Measurements from ENCODE around the gene SLC25A26.

SLC25A26 gene

DNA sequence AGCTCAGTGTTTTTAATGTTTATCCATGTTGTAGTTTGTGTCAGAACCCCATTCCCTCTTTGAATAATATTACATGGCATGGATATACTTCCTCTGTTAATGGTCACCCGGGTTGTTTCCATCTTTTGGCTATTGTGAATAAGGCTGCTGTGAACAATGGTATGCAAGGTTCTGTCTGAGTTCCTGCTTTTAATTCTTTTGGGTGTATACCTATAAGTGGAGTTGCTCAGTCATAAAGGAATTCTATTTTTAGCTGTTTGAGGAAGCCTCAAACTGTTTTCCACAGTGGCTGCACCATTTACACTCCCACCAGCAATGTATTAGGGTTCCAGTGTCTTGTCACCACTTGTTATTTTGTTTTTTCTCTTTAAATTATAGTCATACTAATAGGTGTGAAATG, 99.6 kb downstream of the SLC25A26 start:
- no peak for DNase-seq (ENCODE audit: low read depth in 2 of 2)

DNA sequence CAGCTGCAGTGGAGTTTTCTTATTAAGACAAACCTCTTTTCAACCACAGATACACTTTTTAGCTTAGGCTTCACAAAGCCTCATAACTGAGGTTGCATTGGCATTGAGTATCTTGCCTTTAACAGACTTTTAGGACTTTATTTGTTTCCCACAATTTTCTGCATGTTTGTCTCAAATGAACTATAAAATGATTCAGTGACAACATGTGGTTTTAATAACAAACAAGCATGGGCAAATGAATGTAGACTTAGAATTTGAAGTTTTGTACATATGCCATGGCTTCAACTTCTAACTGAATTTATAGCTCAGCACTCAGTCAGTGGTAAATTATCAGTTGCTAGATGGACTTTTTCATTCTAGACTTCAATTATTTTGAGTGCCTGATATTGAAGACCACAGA, 101.6 kb downstream of the SLC25A26 start:
- no peak for DNase-seq (ENCODE audit: low read depth in 2 of 2)

DNA sequence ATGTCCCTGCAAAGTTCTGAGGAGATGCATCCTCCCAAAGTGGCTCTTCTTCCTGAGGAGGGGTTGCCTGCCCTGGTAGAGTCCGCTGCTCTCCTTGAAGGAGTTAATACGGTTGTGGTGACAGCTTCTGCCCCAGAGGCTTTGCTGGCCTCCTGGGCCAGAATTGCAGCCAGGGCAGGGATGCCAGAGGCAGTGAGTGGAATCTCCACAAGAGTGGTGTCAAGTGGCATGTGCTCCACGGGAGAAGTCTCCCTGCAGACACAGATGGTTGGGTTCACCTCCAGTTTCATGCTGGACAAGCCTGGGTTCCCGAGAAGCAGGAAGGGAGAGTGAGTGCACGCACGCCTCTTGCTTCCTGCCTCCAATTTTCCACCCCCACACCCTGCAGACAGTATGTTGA, 105.5 kb downstream of the SLC25A26 start:
- no peak for DNase-seq (ENCODE audit: low read depth in 2 of 2)

DNA sequence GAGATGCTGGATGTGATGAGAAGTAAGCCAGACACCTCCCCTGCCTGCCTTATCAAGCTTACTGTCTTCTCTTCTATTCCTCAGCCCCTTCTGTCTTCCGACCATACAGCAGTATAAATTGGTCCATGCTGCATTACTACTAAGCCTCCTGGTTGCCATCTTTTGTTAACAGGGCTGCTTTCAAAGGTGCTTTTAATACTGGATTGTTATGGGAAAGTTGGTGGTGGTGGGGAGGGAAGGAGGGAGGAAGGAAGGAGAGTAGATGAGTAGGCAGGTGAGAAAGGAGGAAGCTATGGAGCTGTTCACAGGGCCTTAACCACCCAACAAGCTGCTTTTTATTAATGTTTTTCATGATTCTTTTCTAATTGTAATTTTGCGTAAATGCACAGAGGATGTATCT, 114.9 kb downstream of the SLC25A26 start:
- no peak for DNase-seq (ENCODE audit: low read depth in 2 of 2)

DNA sequence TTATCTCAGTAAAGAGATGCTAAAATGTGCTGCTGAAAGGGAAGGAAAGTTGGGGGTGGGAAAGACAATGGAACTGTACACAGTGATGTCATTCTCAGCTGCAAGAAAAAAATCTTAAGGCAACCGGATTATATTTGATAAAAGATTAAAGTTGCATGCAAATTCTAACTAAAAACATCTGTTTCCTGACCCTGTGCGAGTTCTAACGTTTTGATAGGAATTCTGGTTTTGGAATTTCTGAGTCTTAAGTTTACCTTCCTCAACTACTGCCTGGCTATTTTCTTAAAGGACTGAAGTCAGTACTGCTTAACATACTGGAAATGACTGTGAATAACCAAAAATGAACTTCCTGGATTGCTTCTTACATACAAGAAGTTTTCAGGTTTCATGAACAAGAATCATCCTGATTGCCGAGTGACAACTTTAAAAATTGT, 115.5 kb downstream of the SLC25A26 start:
- no peak for DNase-seq (ENCODE audit: low read depth in 2 of 2)

DNA sequence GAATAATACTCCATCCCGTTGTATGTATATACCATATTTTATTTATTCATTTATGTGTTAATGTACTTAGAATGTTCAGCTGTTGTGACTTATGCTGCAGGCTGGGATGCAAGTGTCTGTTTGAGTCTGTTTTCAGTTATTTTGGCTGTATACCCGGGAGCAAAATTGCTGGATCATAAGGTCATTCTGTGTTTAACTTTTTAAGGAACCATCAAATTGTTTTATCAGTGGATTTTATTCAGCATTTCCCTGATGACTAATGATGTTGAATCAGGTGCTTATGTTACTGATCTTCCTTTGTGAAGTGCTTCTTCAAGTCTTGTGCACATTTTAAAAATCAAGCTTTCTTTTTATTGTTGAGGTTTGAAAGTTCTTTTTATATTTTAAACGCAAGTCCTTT, 118.1 kb downstream of the SLC25A26 start:
- no peak for DNase-seq (ENCODE audit: low read depth in 2 of 2)

DNA sequence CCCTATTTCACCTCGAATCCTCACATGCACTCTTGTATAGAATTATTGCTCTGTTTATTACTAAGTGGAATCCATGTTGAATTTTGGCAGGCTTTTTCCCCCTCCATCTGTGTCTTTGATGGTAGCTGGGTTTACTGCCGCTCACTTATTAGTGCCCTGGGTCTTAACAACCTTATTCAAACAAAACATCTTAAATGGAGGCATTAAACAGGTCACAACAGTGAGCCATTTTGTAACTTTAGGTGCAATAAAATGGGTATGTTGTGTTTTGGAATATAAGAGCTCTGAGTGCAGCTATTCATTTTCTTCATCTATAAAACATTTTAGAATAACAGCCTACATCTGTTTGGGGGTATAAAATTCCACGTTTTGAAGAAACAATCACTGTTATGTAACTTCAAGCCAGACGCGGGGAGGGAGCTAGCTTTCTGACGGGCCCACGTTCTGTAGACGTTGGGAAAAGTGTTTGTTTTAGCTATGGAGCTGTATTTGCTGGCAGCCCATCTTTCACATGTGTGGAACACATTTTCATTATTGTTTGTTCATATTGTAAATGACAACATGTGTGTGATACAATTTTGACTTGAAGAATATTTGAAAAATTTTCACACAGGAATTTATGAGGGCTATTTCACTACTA, 122.0 kb downstream of the SLC25A26 start:
- no peak for DNase-seq (ENCODE audit: low read depth in 2 of 2)

DNA sequence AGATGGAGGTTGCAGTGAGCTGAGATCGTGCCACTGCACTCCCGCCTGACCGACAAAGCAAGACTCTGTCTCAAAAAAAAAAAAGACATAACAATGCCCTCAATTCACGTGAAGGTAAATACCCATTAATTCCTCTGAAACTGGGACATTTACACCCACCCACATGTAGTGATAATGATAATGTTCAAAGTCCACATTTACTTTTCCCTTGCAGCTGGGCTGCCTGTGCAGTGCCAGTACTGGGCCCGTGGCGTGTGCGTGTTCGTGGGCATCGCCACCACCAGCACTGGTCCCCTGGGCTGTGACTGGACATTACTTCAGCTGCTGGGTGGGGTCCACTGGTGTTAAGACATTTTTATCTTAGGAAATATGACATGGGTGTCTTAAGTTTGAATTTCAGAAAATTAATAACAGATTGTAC, 123.6 kb downstream of the SLC25A26 start:
- no peak for DNase-seq (ENCODE audit: low read depth in 2 of 2)

DNA sequence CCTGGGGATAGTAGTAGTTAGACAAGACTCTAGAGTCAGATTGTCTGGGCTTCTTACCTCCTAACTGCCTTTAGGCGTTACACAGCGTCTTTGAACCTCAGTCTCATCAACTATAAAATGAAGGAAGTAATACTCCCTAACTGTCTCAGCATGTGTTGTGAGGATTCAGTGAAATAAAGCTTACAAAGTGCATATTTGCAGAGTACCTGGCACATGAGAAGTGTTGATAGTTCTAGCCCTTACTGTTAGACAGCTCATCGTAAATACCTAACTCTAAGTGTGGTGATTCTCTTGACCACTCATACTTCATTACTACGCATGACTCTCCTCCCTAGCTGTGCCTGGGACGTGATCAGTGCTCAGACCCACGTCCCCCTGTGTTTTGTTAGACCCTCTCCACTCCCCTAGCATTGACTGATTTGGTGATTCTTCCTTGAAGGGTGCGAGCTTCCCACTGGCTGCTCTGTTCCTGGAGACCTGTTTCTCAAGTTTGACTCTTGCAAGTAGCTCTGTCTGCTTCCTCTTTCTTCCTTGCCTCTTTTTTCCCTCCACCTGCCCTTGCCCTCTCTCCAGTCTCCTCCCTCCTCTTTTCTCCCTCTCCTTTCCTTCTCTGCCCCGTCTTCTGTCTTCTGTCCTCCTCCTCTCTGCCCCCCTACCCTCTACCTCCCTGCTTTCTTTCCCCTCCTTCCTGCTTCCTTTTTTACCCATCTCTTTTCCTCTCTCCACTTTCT, 124.2 kb downstream of the SLC25A26 start:
- no peak for DNase-seq (ENCODE audit: low read depth in 2 of 2)

DNA sequence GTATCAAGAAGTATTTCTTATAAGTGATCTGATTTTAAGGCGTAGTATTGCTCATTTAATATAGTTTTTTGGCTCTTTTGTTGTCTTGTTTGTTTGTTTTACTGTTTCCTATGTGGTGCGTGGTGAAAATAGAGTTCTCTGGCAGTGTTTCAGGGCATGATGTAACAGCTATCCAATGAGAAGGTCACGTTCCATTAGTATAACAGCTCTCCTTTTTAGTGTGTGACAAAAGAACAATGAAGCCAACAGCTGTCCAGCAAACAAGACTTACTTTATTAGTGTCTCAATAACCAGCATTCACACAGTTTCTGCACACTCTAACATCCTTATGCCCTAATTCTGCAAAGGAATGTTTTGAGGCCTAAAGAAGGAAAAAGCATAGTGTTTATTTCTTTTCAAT, 127.9 kb downstream of the SLC25A26 start:
- no peak for DNase-seq (ENCODE audit: low read depth in 2 of 2)

DNA sequence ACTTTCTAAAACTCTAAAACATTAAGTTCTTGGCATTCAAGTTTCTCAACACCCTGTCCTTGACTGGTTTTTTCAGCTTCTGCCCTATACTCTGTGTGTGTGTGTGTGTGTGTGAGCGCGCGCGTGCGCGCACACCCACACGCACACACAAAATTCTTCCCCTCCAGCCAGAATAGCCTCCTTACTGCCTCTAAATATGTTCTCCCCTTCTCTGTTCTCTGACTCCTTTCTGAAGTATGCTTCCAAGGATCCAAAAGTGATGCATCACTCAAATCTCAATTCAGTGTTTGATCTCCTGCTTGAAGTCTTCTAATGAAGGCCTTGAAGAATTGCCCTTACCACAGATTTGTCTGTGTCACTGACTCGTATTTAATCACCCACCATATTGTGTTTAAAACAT, 129.8 kb downstream of the SLC25A26 start:
- no peak for DNase-seq (ENCODE audit: low read depth in 2 of 2)

DNA sequence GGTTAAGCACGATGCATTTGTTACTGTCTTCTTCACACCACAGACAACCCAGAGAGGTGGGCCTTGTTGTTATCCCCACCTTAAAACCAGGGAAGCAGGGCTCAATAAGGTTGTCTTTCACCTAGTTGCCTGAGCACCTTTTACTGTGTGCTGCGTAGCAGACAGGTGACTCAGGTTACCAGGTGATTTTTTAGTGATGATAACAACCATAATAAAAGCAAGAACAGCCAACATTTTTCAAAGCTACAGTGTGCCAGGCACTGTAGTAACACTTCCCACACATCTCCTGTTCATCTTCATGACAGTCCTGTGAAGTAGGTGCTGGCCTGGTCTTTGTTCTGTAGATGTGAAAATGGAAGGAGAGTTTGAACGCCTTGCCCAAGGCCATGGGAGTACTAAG, 132.2 kb downstream of the SLC25A26 start:
- no peak for DNase-seq (ENCODE audit: low read depth in 2 of 2)

DNA sequence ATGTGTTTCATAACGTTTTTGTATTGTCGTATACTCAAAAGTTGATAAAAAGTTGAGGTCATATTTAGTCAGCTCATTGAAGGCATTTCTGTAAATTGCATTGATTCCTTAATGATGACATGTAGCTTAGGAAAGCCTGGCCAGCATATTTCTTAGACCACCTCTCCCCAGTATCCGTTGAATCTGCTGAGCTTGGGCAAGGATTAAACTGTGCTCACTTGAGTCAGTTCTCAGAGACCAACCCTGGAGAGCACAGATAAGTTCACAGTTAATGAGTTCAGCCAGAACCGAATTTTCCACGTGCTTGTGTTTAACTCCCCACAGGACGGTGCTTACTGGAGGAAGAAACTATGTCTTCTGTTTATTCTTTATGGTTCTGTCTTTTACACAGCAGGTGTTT, 132.7 kb downstream of the SLC25A26 start:
- no peak for DNase-seq (ENCODE audit: low read depth in 2 of 2)

DNA sequence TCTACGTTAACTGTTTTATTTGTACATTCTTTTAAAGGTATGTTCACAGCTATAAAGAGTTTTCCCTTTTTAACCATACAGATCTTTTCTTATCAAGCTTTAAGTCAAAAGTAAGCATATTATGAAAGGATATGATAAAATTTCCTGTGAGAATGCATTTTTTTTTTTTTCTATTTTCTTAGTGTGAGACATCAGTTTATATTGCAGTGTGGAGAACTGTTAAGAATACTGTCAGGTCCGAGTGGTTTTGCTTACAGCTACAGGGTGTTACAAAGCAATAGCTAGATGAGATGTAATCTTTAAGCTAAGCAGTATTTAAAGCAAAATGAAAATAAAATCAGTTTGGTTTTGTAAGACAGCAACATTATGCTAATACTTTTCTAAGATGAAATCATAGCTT, 133.2 kb downstream of the SLC25A26 start:
- DNase-seq (ENCODE audit: low read depth in 2 of 2), result no peak

DNA sequence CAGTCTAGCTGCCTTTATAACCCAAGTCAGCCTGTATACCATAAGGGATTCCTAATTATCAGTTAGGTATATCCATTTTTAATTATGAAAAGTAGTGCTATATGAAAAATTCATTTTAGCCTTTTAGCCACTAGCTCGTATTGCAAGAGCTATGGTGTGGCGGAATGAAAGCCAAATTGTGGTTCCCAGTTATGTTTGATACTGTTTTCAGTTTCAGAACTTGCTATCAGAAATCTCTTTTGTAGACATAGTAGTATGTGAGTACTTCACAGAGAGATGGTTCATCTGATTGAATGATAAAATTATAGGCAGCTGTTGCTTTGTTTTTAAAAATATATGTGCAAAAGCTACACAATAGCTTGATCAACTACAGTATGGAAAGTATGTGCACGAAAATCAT, 134.6 kb downstream of the SLC25A26 start:
- DNase-seq (ENCODE audit: low read depth in 2 of 2), result no peak

DNA sequence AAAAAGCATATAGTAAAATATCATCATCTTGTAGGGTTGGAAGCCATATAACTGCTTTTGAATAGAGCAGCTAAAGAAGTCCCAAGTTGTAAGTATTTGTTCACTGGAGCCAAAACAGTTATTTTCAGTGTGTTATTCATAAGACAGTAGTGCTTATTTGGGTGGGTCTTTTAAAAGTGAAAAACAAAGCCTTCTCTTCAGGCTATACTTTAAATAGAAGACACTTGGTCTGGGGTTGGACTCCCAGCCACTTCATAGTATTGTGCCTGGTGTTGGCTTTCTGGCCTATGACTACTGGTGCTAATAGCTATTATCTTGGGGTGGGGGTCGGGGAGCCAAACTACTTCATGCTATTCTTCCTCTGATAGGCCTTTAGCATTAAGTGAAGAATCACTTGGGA, 135.2 kb downstream of the SLC25A26 start:
- DNase-seq (ENCODE audit: low read depth in 2 of 2), result no peak

DNA sequence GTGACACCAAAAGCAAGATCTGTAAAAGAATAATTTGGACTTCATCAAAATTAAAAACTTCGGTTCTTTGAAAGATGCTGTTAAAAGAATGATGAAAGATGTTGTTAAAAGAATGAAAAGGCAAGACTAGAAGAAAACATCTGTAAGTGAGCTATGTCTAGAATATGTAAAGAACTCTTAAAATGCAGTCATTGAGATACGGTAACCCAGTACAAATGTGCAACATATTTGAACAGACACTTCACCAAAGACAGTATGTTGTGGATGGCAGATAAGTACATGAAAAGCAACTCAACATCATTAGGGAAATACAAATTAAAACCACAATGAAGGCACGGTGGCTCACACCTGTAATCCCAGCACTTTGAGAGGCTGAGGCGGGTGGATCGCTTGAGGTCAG, 140.6 kb downstream of the SLC25A26 start:
- no peak for DNase-seq (ENCODE audit: low read depth in 2 of 2)

DNA sequence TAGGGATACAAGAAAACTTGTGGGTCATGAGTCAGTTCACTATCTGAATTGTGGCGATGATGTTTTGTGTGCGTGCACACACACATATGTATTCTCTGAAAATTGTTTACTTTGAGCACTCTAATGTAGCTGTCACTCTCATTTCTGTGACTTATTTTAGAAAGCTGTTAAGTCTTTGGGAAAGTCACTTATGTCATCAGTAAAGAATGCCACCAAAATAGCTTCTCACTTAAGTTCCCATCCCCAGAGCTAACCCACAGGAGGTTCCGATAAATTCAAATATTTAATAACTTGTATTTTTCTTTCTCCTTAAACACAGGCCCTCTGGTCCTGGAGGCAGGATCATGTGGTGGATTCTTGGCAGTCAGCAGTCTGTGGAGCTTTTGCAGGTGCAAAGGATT, 141.7 kb downstream of the SLC25A26 start:
- DNase-seq (ENCODE audit: low read depth in 2 of 2), result no peak

DNA sequence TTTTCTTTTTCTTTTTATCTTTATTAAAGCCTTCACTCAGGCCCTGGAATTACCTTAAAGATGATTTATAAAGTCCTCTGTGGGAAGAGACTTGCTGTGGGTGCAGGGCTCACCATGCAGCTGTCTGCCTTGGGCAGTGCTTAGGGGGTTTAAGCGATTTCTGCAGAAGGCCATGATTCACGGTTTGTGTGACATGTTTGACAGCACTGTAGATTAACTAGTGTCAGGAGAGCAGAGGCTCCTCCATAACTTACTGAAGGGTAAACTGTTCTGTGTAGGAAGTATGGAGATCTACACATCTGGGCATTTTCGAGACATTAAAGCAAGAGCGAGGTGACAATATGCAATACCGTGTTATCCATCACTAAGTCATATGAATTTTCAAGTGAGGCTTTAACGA, 142.3 kb downstream of the SLC25A26 start:
- no peak for DNase-seq (ENCODE audit: low read depth in 2 of 2)

DNA sequence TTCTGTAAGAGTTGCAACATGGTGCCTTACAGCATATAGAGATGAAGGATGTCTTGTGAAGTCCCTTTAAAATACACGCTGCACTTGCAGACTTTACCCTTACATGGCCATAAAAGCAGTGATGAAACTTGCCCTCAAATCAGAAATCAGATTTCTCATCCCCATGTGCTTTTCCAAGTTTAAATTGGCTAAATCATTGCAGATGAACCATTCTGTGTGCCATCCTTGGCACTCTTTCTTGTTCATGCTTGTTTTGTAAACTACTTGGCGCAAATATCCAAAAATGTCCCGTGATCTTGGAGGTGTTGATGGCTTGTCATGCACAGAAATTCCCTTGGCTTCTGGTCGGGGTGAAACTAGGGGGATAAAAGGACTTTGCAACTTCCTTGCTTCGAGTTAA, 144.3 kb downstream of the SLC25A26 start:
- DNase-seq (ENCODE audit: low read depth in 2 of 2), result no peak

DNA sequence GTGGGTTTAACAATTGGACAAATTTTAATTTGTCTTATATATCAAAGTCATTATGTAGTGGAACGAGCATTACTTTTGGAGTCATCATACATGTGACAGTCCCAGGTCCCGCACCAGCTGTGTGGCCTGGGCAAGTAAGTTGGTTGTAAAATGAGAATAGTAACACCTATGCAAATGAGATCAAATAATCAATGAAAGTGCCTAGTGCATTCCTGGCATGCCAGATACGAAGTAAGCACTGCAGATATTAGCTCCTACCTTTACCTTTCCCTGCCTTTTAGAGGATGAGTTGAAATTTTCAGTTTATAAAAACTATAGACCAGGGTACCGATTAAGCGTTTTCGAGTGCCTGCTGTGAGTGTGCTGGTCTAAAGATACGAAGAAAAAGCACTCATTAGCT, 145.9 kb downstream of the SLC25A26 start:
- DNase-seq (ENCODE audit: low read depth in 2 of 2), result no peak

DNA sequence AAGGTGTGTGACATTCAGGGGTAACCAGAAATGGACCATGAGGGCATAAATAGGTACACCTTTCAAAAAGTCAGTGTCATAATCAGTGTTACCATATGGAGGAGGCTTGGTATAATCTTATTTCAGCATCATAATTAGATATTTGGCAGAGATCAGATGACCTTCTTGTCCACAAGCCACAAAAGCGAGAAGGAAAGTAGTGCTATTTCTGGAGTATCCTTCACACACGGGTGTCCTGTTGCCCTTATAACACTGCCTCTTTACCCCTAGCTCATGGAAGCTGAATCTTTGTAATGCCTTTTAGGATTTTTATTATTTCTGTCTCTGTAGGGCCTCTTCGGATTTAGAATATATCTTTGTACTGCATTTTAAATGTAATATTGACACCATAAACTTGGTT, 147.2 kb downstream of the SLC25A26 start:
- DNase-seq (ENCODE audit: low read depth in 2 of 2), result no peak

DNA sequence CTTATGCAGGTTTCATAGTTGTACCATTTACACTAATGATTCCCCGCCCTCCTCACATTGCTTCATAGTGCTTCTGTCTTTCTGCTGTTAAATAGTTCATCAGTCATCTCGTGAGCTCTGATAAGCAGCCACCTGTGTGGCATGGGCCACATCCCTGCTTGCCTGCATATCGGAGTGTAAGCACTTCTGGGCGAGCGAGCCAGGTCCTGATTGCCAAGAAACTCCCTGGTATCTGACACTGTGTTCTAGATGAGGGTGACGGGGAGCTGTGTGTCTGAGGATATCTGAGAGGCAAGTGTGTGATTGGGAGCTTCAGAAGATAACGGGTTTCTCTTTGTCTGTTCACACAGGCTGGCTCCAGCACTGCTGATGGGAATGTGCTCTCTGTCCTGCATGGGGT, 149.4 kb downstream of the SLC25A26 start:
- no peak for DNase-seq (ENCODE audit: low read depth in 2 of 2)

DNA sequence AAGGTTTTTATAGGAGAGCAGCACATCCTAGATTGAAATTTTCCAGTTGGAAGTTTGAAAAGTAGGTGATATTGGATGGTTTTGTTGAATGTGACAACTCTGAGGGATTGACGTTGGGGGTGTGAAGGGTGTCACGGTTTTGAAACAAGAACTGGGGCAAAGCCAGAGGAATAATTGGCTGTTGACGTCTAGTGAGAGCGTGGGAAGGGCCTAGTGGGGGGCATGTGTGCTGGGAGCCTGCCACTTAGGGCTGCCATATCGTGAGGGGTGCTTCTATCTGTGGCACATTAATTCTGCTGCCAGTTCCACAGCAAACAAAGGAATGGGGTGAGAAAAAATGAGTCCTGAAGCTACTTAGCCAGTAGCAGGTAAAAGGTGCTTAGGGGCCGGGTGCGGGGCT, 150.6 kb downstream of the SLC25A26 start:
- DNase-seq (ENCODE audit: low read depth in 2 of 2), result no peak

Data from stimulated activated CD4-positive, alpha-beta T cell treated with anti-CD3 and anti-CD28 coated beads, Interleukin-1b, Interleukin-23, amount 100 ng/mL, for 4 hours (primary cell).